Chondrocyte (in vitro differentiated cells): ENCODE measurements around the gene GNB2. TPM values are rescaled to one million over a fixed set of nuclear protein-coding genes. Genes with fewer than 3 reads are reported as not detected.

Experiments used
- DNase-seq: peaks from one replicate; pipeline ENCODE4 v3.0.0; 2021; ENCODE audit warnings: mixed read lengths, low spot score
- H3K27ac Mint-ChIP-seq: one replicate; pipeline ENCODE4 v1.8.0; 2021; ENCODE audit warnings: mild to moderate bottlenecking, moderate library complexity, mixed read lengths; ENCODE audit not compliant: unreplicated experiment
- H3K27me3 Mint-ChIP-seq: 2 replicates; pipeline ENCODE4 v1.8.0; 2021; ENCODE audit warnings: low read depth, mixed read lengths
- H3K36me3 Mint-ChIP-seq: 2 replicates; pipeline ENCODE4 v1.8.0; 2021; ENCODE audit warnings: low read depth, mixed read lengths
- H3K4me1 Mint-ChIP-seq: 2 replicates; pipeline ENCODE4 v1.8.0; 2021; ENCODE audit warnings: low read depth, mild to moderate bottlenecking, mixed read lengths
- H3K4me3 Mint-ChIP-seq: one replicate; pipeline ENCODE4 v1.8.0; 2021; ENCODE audit warnings: mild to moderate bottlenecking, moderate library complexity, mixed read lengths; ENCODE audit not compliant: unreplicated experiment
- H3K9me3 Mint-ChIP-seq: 2 replicates; pipeline ENCODE4 v1.8.0; 2021; ENCODE audit warnings: low read depth, mixed read lengths
- CTCF ChIP-seq: fragments of 200-600 bp; sonication (generic); IDR thresholded peaks from 2 replicates; pipeline ENCODE4 v1.5.0; 2021; ENCODE audit warnings: antibody characterized with exemption, mild to moderate bottlenecking, moderate library complexity
- total RNA-seq: library from RNA; stranded (reverse); gene quantifications from 3 replicates; pipeline ENCODE4 v1.2.1, GENCODE V29; 2021

Gene GNB2
- total RNA-seq, 1 donor from 2014 or later: 202 TPM

- H3K9me3 Mint-ChIP-seq: no peaks in the 10 kb centered on the region
- peak overlapping the region; percentile 31 for H3K4me3 Mint-ChIP-seq
- no peaks in the 10 kb centered on the region for H3K27me3 Mint-ChIP-seq
- H3K27ac Mint-ChIP-seq: peak overlapping the region; percentile 84
- no peak for DNase-seq
- H3K36me3 Mint-ChIP-seq: peaks cover 9% of the 10 kb centered on the region
- peaks cover 6% of the 10 kb centered on the region for H3K4me1 Mint-ChIP-seq
- TF ChIP-seq CTCF: no peak
These were observed 5.8 kb downstream of the GNB2 start for GRCh38 chr7:100679129-100679926.

GRCh38 chr7:100679927-100680575 is 6.5 kb downstream of the GNB2 start:
- TF ChIP-seq CTCF: no peak
- Mint-ChIP-seq H3K27me3 (no peaks in the 10 kb centered on the region), H3K27ac (no peak overlapping the region), H3K9me3 (no peaks in the 10 kb centered on the region), H3K4me3 (no peak overlapping the region), H3K36me3 (peaks cover 9% of the 10 kb centered on the region), H3K4me1 (peaks cover 6% of the 10 kb centered on the region)
- no peak for DNase-seq

- no peaks in the 10 kb centered on the region for H3K27me3 Mint-ChIP-seq
- no peak for TF ChIP-seq CTCF
- peaks cover 14% of the 10 kb centered on the region for H3K36me3 Mint-ChIP-seq
- DNase-seq: no peak
- no peak overlapping the region for H3K27ac Mint-ChIP-seq
- H3K9me3 Mint-ChIP-seq: no peaks in the 10 kb centered on the region
- H3K4me1 Mint-ChIP-seq: peaks cover 6% of the 10 kb centered on the region
- no peak overlapping the region for H3K4me3 Mint-ChIP-seq
These were observed 7.2 kb downstream of the GNB2 start for GRCh38 chr7:100680576-100681271.

- H3K4me3 Mint-ChIP-seq: no peak overlapping the region
- H3K4me1 Mint-ChIP-seq: peaks cover 1% of the 10 kb centered on the region
- no peak overlapping the region for H3K27ac Mint-ChIP-seq
- no peak for TF ChIP-seq CTCF
- no peak for DNase-seq
- H3K36me3 Mint-ChIP-seq: peaks cover 14% of the 10 kb centered on the region
- H3K9me3 Mint-ChIP-seq: no peaks in the 10 kb centered on the region
- H3K27me3 Mint-ChIP-seq: no peaks in the 10 kb centered on the region
These were observed 8.1 kb downstream of the GNB2 start for GRCh38 chr7:100681491-100682227.
